SK-N-SH (cell line): ENCODE measurements around the gene TGM6. TPM values are rescaled to one million over a fixed set of nuclear protein-coding genes. Genes with fewer than 3 reads are reported as not detected.

ENCODE experiments used
- CTCF ChIA-PET: fragments of 300-600, 350-600 bp; formaldehyde crosslinking; extraction: SDS; loops from one replicate; lab custom pipeline; 2021; lab: Yijun Ruan, JAX
- POLR2A ChIA-PET: fragments of 350-600 bp; sonication (Branson Sonifier 250); formaldehyde crosslinking; extraction: SDS; loops from one replicate; lab custom pipeline; 2020; ENCODE audit warnings: antibody characterized with exemption, inconsistent platforms; lab: Yijun Ruan, JAX
- DNase-seq: peaks from one replicate; pipeline ENCODE4 v3.0.0; 2012
- H2AFZ ChIP-seq: fragments of 200-600 bp; sonication (generic); 2 replicates; pipeline ENCODE4 v1.8.1; 2016; ENCODE audit warnings: antibody characterized with exemption, mild to moderate bottlenecking, low read depth
- H3F3A ChIP-seq: fragments of 200-600 bp; sonication (generic); replicated peaks from 2 replicates; pipeline ENCODE3; 2016; ENCODE audit warnings: antibody characterized with exemption, mild to moderate bottlenecking; ENCODE audit not compliant: insufficient read depth
- H3K27ac ChIP-seq, 2 experiments: fragments of 200-500 bp in 1 of 2; fragments of 200-600 bp in 1 of 2; sonication (Bioruptor generic) in 1 of 2; sonication (generic), shearing (Covaris generic) in 1 of 2; 2 replicates each; pipeline versions ENCODE4 v1.5.1 to v1.6.1; 2014 to 2016; ENCODE audit warnings: low read depth in 2 of 2, inconsistent platforms in 1 of 2, low read length in 1 of 2, mild to moderate bottlenecking in 1 of 2, mixed read lengths in 1 of 2
- H3K27me3 ChIP-seq: fragments of 200-600 bp; sonication (generic), shearing (Covaris generic); 2 replicates; pipeline ENCODE4 v1.6.1; 2016; ENCODE audit warnings: mixed run types; ENCODE audit not compliant: insufficient read depth
- H3K36me3 ChIP-seq, 2 experiments: fragments of 200-500 bp in 1 of 2; fragments of 200-600 bp in 1 of 2; sonication (Bioruptor generic) in 1 of 2; sonication (generic) in 1 of 2; replicated peaks in 1 of 2; 2 replicates each; pipeline versions ENCODE3 to v1.5.1; 2014 to 2016; ENCODE audit warnings: low read length in 1 of 2, mild to moderate bottlenecking in 1 of 2; ENCODE audit not compliant: insufficient read depth in 2 of 2, control insufficient read depth in 1 of 2
- H3K4me1 ChIP-seq, 2 experiments: fragments of 200-500 bp in 1 of 2; fragments of 200-600 bp in 1 of 2; sonication (Bioruptor generic) in 1 of 2; sonication (generic), shearing (Covaris generic) in 1 of 2; 2 replicates each; pipeline versions ENCODE4 v1.5.1 to v1.6.1; 2014 to 2016; ENCODE audit warnings: low read depth in 1 of 2, low read length in 1 of 2, mixed run types in 1 of 2; ENCODE audit not compliant: insufficient read depth in 2 of 2, control insufficient read depth in 1 of 2
- H3K4me2 ChIP-seq: fragments of 200-600 bp; sonication (generic), shearing (Covaris generic); 2 replicates; pipeline ENCODE4 v1.6.1; 2017; ENCODE audit warnings: mixed run types
- H3K4me3 ChIP-seq, 2 experiments: fragments of 200-500 bp in 1 of 2; fragments of 200-600 bp in 1 of 2; sonication (Bioruptor generic) in 1 of 2; sonication (generic), shearing (Covaris generic) in 1 of 2; 2 replicates each; pipeline versions ENCODE4 v1.5.1 to v1.8.1; 2014 to 2016; ENCODE audit warnings: low read depth in 2 of 2, inconsistent platforms in 1 of 2, low read length in 1 of 2, mild to moderate bottlenecking in 1 of 2, mixed read lengths in 1 of 2, moderate library complexity in 1 of 2
- H3K79me2 ChIP-seq: fragments of 200-600 bp; sonication (generic); 2 replicates; pipeline ENCODE4 v1.8.1; 2017; ENCODE audit warnings: mild to moderate bottlenecking; ENCODE audit not compliant: insufficient read depth
- H3K9ac ChIP-seq: fragments of 200-600 bp; sonication (generic); 2 replicates; pipeline ENCODE4 v1.6.1; 2017; ENCODE audit warnings: mixed run types
- H3K9me2 ChIP-seq: fragments of 200-600 bp; sonication (generic); 2 replicates; pipeline ENCODE4 v1.6.1; 2017; ENCODE audit warnings: mixed run types
- H3K9me3 ChIP-seq: fragments of 200-600 bp; sonication (generic); 2 replicates; pipeline ENCODE4 v1.6.1; 2017; ENCODE audit warnings: mixed run types, mild to moderate bottlenecking, moderate library complexity
- H4K20me1 ChIP-seq: fragments of 200-600 bp; sonication (generic); 2 replicates; pipeline ENCODE4 v1.6.1; 2017; ENCODE audit warnings: mild to moderate bottlenecking, mixed run types; ENCODE audit not compliant: insufficient read depth
- EP300 ChIP-seq, 2 experiments: IDR thresholded peaks; 2 replicates each; pipeline versions ENCODE4 v1.4.0 to v1.6.1; 2012; ENCODE audit warnings: borderline replicate concordance in 1 of 2, low read depth in 1 of 2, low read length in 1 of 2
- EZH2phosphoT487 ChIP-seq: fragments of 200-600 bp; sonication (generic); IDR thresholded peaks from 2 replicates; pipeline ENCODE4 v1.6.1; 2017; ENCODE audit warnings: low read depth, mixed run types, mild to moderate bottlenecking, antibody characterized with exemption, moderate library complexity, borderline replicate concordance
- FOXM1 ChIP-seq: IDR thresholded peaks from 2 replicates; pipeline ENCODE4 v1.4.0; 2012; ENCODE audit warnings: low read depth, mild to moderate bottlenecking
- IRF3 ChIP-seq: fragments of 150-350 bp; IDR thresholded peaks from 2 replicates; pipeline ENCODE4 v1.6.1; 2016; ENCODE audit warnings: mild to moderate bottlenecking, low read depth, low read length
- MAX ChIP-seq: IDR thresholded peaks from 2 replicates; pipeline ENCODE4 v1.4.0; 2012; ENCODE audit warnings: low read depth
- NFIC ChIP-seq: IDR thresholded peaks from 2 replicates; pipeline ENCODE4 v1.4.0; 2012; ENCODE audit warnings: borderline replicate concordance
- NRF1 ChIP-seq: IDR thresholded peaks from 2 replicates; pipeline ENCODE4 v1.6.1; 2012; ENCODE audit warnings: low read depth, mild to moderate bottlenecking, low read length
- PBX3 ChIP-seq: IDR thresholded peaks from 2 replicates; pipeline ENCODE4; 2012
- RCOR1 ChIP-seq: fragments of 150-350 bp; IDR thresholded peaks from 2 replicates; pipeline ENCODE4 v1.6.1; 2017; ENCODE audit warnings: antibody characterized with exemption, low read length
- REST ChIP-seq: IDR thresholded peaks from 2 replicates; pipeline ENCODE4 v1.6.1; 2012; ENCODE audit warnings: mild to moderate bottlenecking, low read depth, low read length, moderate library complexity
- RFX5 ChIP-seq: IDR thresholded peaks from 2 replicates; pipeline ENCODE4 v1.6.1; 2012; ENCODE audit warnings: mild to moderate bottlenecking, improper control_type of control experiment, low read length
- RXRA ChIP-seq: IDR thresholded peaks from 2 replicates; pipeline ENCODE4 v1.4.0; 2012; ENCODE audit warnings: low read depth, mild to moderate bottlenecking, borderline replicate concordance
- SIN3A ChIP-seq: IDR thresholded peaks from 2 replicates; pipeline ENCODE4 v1.6.1; 2012; ENCODE audit warnings: low read depth, mild to moderate bottlenecking, low read length, moderate library complexity, borderline replicate concordance
- SMC3 ChIP-seq: IDR thresholded peaks from 2 replicates; pipeline ENCODE4 v1.6.1; 2012; ENCODE audit warnings: low read depth, low read length, improper control_type of control experiment
- USF1 ChIP-seq: IDR thresholded peaks from 2 replicates; pipeline ENCODE4 v1.4.0; 2012; ENCODE audit warnings: low read depth, borderline replicate concordance
- USF2 ChIP-seq: fragments of 150-350 bp; IDR thresholded peaks from 2 replicates; pipeline ENCODE4 v1.6.1; 2017; ENCODE audit warnings: antibody characterized with exemption, low read length, low read depth, borderline replicate concordance
- ZBTB33 ChIP-seq: IDR thresholded peaks from 2 replicates; pipeline ENCODE4 v1.4.0; 2012; ENCODE audit warnings: low read depth, borderline replicate concordance
- WGBS: methylation state at CpG from one replicate; pipeline ENCODE4 v1.1.6; 2017; ENCODE audit warnings: low lambda C conversion rate; 5-methylcytosine and 5-hydroxymethylcytosine counted together
- polyA plus RNA-seq, 3 experiments: library from polyadenylated mRNA; depleted of rRNA; stranded (reverse); fragments of >200 nt; gene quantifications; 2 replicates each; pipeline ENCODE4 v1.2.3, GENCODE V29; 2012

TGM6 gene
- polyA plus RNA-seq, 1 of the 3 experiments (the other 2 are of a cell fraction) = not detected

- Histone ChIP-seq H3K79me2 (peaks cover 35% of the 10 kb centered on the region), H3K4me3 (no peak overlapping the region), H4K20me1 (peaks cover 39% of the 10 kb centered on the region), H3K27ac (no peak overlapping the region), H3K27me3 (no peaks in the 10 kb centered on the region), H2AFZ (no peak overlapping the region), H3K9ac (no peak overlapping the region), H3K4me1 (peaks cover 0 to 1% of the 10 kb centered on the region in 2 experiments; a peak in 1 of 4 replicates), H3K4me2 (no peak overlapping the region), H3F3A (peaks cover 63% of the 10 kb centered on the region), H3K9me2 (no peaks in the 10 kb centered on the region), H3K36me3 (peaks cover 83 to 93% of the 10 kb centered on the region in 2 experiments), H3K9me3 (no peaks in the 10 kb centered on the region)
- DNase-seq = no peak
- WGBS = 97% methylated on average over 3 of the region's 3 CpGs
- ChIA-PET CTCF (interaction anchor here (1.1 to 2.0 kb wide), 3 partner anchors 11 to 59 kb away, joined by 3 to 5 read pairs (median 4); no protein-coding TSS in a partner anchor), POLR2A (no interaction called here)
- TF ChIP-seq SIN3A = no peak
- TF ChIP-seq RFX5 = no peak
- no peak for TF ChIP-seq IRF3
- TF ChIP-seq NFIC = no peak
- no peak for TF ChIP-seq USF2
- no peak for TF ChIP-seq RCOR1
- no peak for TF ChIP-seq USF1
- TF ChIP-seq PBX3 = no peak
- no peak for TF ChIP-seq MAX
- no peak for TF ChIP-seq EZH2phosphoT487
- no peak for TF ChIP-seq FOXM1
- TF ChIP-seq RXRA = no peak
- no peak for TF ChIP-seq SMC3
- no peak for TF ChIP-seq ZBTB33
- TF ChIP-seq EP300 (IDR thresholded peaks at IDR 0.05; ENCODE audit: borderline replicate concordance in 1 of 2, low read depth in 1 of 2, low read length in 1 of 2) = no peak
- no peak for TF ChIP-seq NRF1
- TF ChIP-seq REST = no peak
Observed at GRCh38 chr20:2462484-2462883, 81.8 kb downstream of the TGM6 start.
